ENCODE data around the gene EOMES.
A peak's percentile ranks its signal among the peaks of the same experiment; 100 is the strongest.

The EOMES gene

GRCh38 chr3:27680517-27681246 lies 41.4 kb downstream of the EOMES start:
- no peak for DNase-seq

- no peak for DNase-seq
These were observed 42.4 kb downstream of the EOMES start for GRCh38 chr3:27679691-27680090.

GRCh38 chr3:27678234-27678633 lies 43.9 kb downstream of the EOMES start:
- DNase-seq = no peak

- DNase-seq = peak; percentile 27 to 73 (median 36)
These were observed 44.6 kb downstream of the EOMES start for GRCh38 chr3:27677565-27677964.

- DNase-seq = no peak
These were observed 46.8 kb downstream of the EOMES start for GRCh38 chr3:27675287-27675686.

GRCh38 chr3:27673701-27674100 lies 48.4 kb downstream of the EOMES start:
- DNase-seq = peak in 1 of 3 donors; percentile 30

- DNase-seq = no peak
These were observed 51.0 kb downstream of the EOMES start for GRCh38 chr3:27671101-27671500.

GRCh38 chr3:27670619-27671018 lies 51.5 kb downstream of the EOMES start:
- no peak for DNase-seq

- peak; percentile 51 to 66 (median 66) for DNase-seq
These were observed 52.5 kb downstream of the EOMES start for GRCh38 chr3:27669591-27669990.

GRCh38 chr3:27667751-27668150 lies 54.4 kb downstream of the EOMES start:
- DNase-seq = no peak

GRCh38 chr3:27666708-27667107 lies 55.4 kb downstream of the EOMES start:
- DNase-seq = peak; percentile 84 to 92 (median 91)

GRCh38 chr3:27666272-27666671 lies 55.9 kb downstream of the EOMES start:
- peak; percentile 15 to 64 (median 40) for DNase-seq
